Body of pancreas (tissue), 4 donors: ENCODE results near the gene REG4.

Experiments
- CTCF ChIP-seq, 7 experiments: fragments of 450-650 bp in 4 of 7; fragments of 200-600 bp in 3 of 7; sonication (generic) in 3 of 7; IDR thresholded peaks; one replicate each; pipeline ENCODE4 v1.5.1; 2016 to 2019; ENCODE audit warnings: antibody characterized with exemption in 7 of 7
- POLR2A ChIP-seq, 3 donors: fragments of 450-650 bp; IDR thresholded peaks; one replicate each; pipeline ENCODE4 v1.6.1; 2016; ENCODE audit warnings: antibody characterized with exemption in 3 of 3, mild to moderate bottlenecking in 2 of 3

DNA sequence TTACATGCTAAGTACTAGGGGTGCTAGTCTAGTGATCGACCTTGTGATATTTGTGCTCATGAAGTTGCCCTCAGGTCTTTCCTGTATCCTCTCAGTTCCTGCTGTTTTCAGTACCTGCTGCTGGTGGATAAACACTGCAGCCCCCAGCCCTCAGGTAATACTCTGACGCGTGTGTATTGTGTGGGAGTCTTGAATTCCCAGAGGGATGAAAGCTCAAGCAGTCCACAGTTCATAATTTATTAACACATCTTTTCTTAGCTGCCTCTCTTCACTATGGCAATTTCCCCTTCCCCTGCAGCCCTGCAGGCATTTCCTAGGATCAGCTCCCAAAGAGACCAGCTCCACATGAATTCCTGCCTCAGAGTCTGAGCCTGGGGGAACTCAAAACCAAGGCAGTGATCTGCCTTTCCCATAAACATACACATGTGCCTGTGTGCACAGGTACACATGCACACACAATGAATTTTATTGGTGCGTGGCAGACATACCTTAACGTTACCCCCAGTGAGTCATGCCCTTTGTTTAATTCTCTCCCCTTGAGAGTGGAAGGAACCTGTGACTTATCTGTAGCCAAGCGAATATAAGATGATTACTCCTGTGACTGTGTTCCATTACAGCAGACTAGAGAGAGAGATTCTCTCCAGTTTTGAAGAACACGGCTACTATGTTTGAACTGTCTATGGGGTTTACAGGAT lies 28.5 kb downstream of the REG4 start:
- TF ChIP-seq CTCF (IDR thresholded peaks at IDR 0.05) (no peak), POLR2A (IDR thresholded peaks at IDR 0.05) (no peak)
